HEK293 (cell line): ENCODE measurements around the gene TCIRG1.

ENCODE experiments used
- CTCF ChIA-PET: fragments of 350-600 bp; formaldehyde crosslinking; extraction: SDS; loops from one replicate; lab custom pipeline; 2021; ENCODE audit warnings: antibody characterized with exemption; lab: Yijun Ruan, JAX
- POLR2A ChIA-PET: fragments of 300-600 bp; formaldehyde crosslinking; extraction: SDS; loops from one replicate; lab custom pipeline; 2020; ENCODE audit warnings: antibody characterized with exemption, inconsistent platforms; lab: Yijun Ruan, JAX
- H3K27ac ChIP-seq: fragments of 200-500 bp; sonication (Bioruptor generic); 2 replicates; pipeline ENCODE4 v1.5.1; 2014; ENCODE audit warnings: low read depth, low read length, control low read depth, inconsistent platforms; ENCODE audit errors: extremely low read depth
- H3K36me3 ChIP-seq, 2 experiments: fragments of 200-500 bp in 1 of 2; sonication (Bioruptor generic) in 1 of 2; 1 replicate in 1 of 2; 2 replicates in 1 of 2; pipeline ENCODE4 v1.5.1; 2014 to 2017; ENCODE audit warnings: inconsistent platforms in 2 of 2, low read length in 2 of 2; ENCODE audit not compliant: control insufficient read depth in 2 of 2, insufficient read depth in 1 of 2
- H3K4me1 ChIP-seq: fragments of 200-500 bp; sonication (Bioruptor generic); 2 replicates; pipeline ENCODE4 v1.5.1; 2014; ENCODE audit warnings: mild to moderate bottlenecking, low read length, inconsistent platforms; ENCODE audit not compliant: control insufficient read depth, insufficient read depth
- H3K4me3 ChIP-seq: 2 replicates; pipeline ENCODE4 v1.5.1; 2011; ENCODE audit warnings: low read depth, mild to moderate bottlenecking, control low read depth, low read length, moderate library complexity
- H3K9me3 ChIP-seq: fragments of 200-500 bp; sonication (Bioruptor generic); 2 replicates; pipeline ENCODE4 v1.5.1; 2014; ENCODE audit warnings: low read depth, low read length, inconsistent platforms; ENCODE audit not compliant: control insufficient read depth, insufficient read depth
- FEZF1 ChIP-seq: fragments of 450-650 bp; formaldehyde crosslinking; IDR thresholded peaks from 2 replicates; pipeline ENCODE4 v1.5.1; 2016; ENCODE audit warnings: missing biosample characterization, missing genetic modification characterization
- KLF9 ChIP-seq: fragments of 450-650 bp; formaldehyde crosslinking; IDR thresholded peaks from 2 replicates; pipeline ENCODE4 v1.5.1; 2016; ENCODE audit warnings: missing biosample characterization, missing genetic modification characterization, low read depth
- PRDM2 ChIP-seq: fragments of 450-650 bp; formaldehyde crosslinking; IDR thresholded peaks from 2 replicates; pipeline ENCODE4 v1.5.1; 2016; ENCODE audit warnings: missing biosample characterization, missing genetic modification characterization, borderline replicate concordance
- SCRT2 ChIP-seq: fragments of 450-650 bp; formaldehyde crosslinking; IDR thresholded peaks from 2 replicates; pipeline ENCODE4 v1.5.1; 2016; ENCODE audit warnings: missing biosample characterization, missing genetic modification characterization
- SP2 ChIP-seq: fragments of 450-650 bp; formaldehyde crosslinking; IDR thresholded peaks from 2 replicates; pipeline ENCODE4 v1.5.1; 2016; ENCODE audit warnings: missing biosample characterization, missing genetic modification characterization
- ZBTB48 ChIP-seq: fragments of 450-650 bp; formaldehyde crosslinking; IDR thresholded peaks from 2 replicates; pipeline ENCODE4 v1.5.1; 2016; ENCODE audit warnings: missing biosample characterization, missing genetic modification characterization
- ZFP3 ChIP-seq: fragments of 450-650 bp; formaldehyde crosslinking; IDR thresholded peaks from 2 replicates; pipeline ENCODE4 v1.5.1; 2016; ENCODE audit warnings: low read depth, missing biosample characterization, missing genetic modification characterization
- ZIC2 ChIP-seq: fragments of 450-650 bp; formaldehyde crosslinking; IDR thresholded peaks from 2 replicates; pipeline ENCODE4 v1.5.1; 2016; ENCODE audit warnings: missing biosample characterization, missing genetic modification characterization
- ZNF302 ChIP-seq: fragments of 450-650 bp; formaldehyde crosslinking; IDR thresholded peaks from 2 replicates; pipeline ENCODE4 v1.5.1; 2016; ENCODE audit warnings: missing biosample characterization, missing genetic modification characterization, low read depth
- ZNF513 ChIP-seq: fragments of 450-650 bp; IDR thresholded peaks from 2 replicates; pipeline ENCODE4 v1.5.1; 2018; ENCODE audit warnings: missing biosample characterization, missing genetic modification characterization
- ZNF623 ChIP-seq: fragments of 450-650 bp; formaldehyde crosslinking; IDR thresholded peaks from 2 replicates; pipeline ENCODE4 v1.5.1; 2016; ENCODE audit warnings: missing biosample characterization, missing genetic modification characterization
- ZNF692 ChIP-seq: fragments of 450-650 bp; formaldehyde crosslinking; IDR thresholded peaks from 2 replicates; pipeline ENCODE4 v1.5.1; 2016; ENCODE audit warnings: missing biosample characterization, missing genetic modification characterization
- ZNF791 ChIP-seq: fragments of 450-650 bp; formaldehyde crosslinking; IDR thresholded peaks from 2 replicates; pipeline ENCODE4 v1.5.1; 2016; ENCODE audit warnings: missing biosample characterization, missing genetic modification characterization
- ZNF830 ChIP-seq: fragments of 450-650 bp; IDR thresholded peaks from 2 replicates; pipeline ENCODE4 v1.5.0; 2018; ENCODE audit warnings: missing biosample characterization, missing genetic modification characterization, low read depth, mild to moderate bottlenecking, moderate library complexity
- TF ChIP-seq, protein P1 (sequence below): fragments of 450-650 bp; formaldehyde crosslinking; IDR thresholded peaks from 2 replicates; pipeline ENCODE4 v1.5.1; 2016; ENCODE audit warnings: missing biosample characterization, missing genetic modification characterization
- TF ChIP-seq, protein P2 (sequence below): fragments of 450-650 bp; formaldehyde crosslinking; IDR thresholded peaks from 2 replicates; pipeline ENCODE4 v1.5.1; 2016; ENCODE audit warnings: missing biosample characterization, missing genetic modification characterization

TCIRG1 gene

GRCh38 chr11:68028802-68029545, 9.9 kb upstream of the TCIRG1 start:
- H3K4me1 ChIP-seq: 0 out of 2 replicates have a peak, but pooled peaks cover 2% of the 10 kb centered on the region
- H3K9me3 ChIP-seq: no peaks in the 10 kb centered on the region
- peak overlapping the region; percentile 35; the same call in 1 of the 2 replicates for H3K27ac ChIP-seq
- H3K36me3 ChIP-seq: peaks cover 0 to 40% of the 10 kb centered on the region in 2 experiments; a peak in 1 of 3 replicates
- no peak overlapping the region for H3K4me3 ChIP-seq
- ChIA-PET CTCF (interaction anchor here (0.6 to 0.7 kb wide), 3 partner anchors 18 to 161 kb away, joined by 3 to 4 read pairs (median 3); no protein-coding TSS in a partner anchor), POLR2A (interaction anchor here (0.6 to 1.2 kb wide), 5 partner anchors 9 to 212 kb away, joined by 3 to 5 read pairs (median 4); no protein-coding TSS in a partner anchor)
- TF ChIP-seq ZNF692 (peak; percentile 66), ZIC2 (peak; percentile 19; the same call in 1 of the 2 replicates), ZNF791 (tag by site-specific recombination) (no peak), KLF9 (tag by site-specific recombination) (no peak), ZNF830 (tag by site-specific recombination) (no peak)

GRCh38 chr11:68030318-68031143, 8.3 kb upstream of the TCIRG1 start, which contains the start of gene NDUFS8:
Gene NDUFS8 (plus strand): TSS chr11:68030681. CDS start chr11:68032152, 1,471 bp downstream.
- Histone ChIP-seq H3K4me1 (0 out of 2 replicates have a peak, but pooled peaks cover 2% of the 10 kb centered on the region), H3K36me3 (peaks cover 0 to 40% of the 10 kb centered on the region in 2 experiments; a peak in 2 of 3 replicates), H3K4me3 (peak within 1 kb of the TSS; percentile 95), H3K9me3 (no peaks in the 10 kb centered on the region), H3K27ac (peak within 1 kb of the TSS; percentile 78)
- ChIA-PET POLR2A (interaction anchor here (0.7 to 1.1 kb wide), 2 partner anchors 20 to 873 kb away, joined by 6 to 9 read pairs; partner anchors contain the start of gene ALDH3B1), CTCF (interaction anchor here (0.6 kb wide), 1 partner anchor 1196 kb away, joined by 3 read pairs; no protein-coding TSS in a partner anchor)
- TF ChIP-seq SCRT2 (no peak), ZNF623 (no peak), SP2 (peak; percentile 96), ZBTB48 (tag by site-specific recombination) (0 out of 2 replicates have a peak, but pooled peaks have one; percentile 40), ZNF513 (tag by site-specific recombination) (no peak), FEZF1 (tag by site-specific recombination) (no peak), KLF9 (tag by site-specific recombination) (peak; percentile 54), ZFP3 (tag by site-specific recombination) (no peak), PRDM2 (no peak), ZNF302 (no peak), ZNF692 (peak; percentile 97)
- TF ChIP-seq, protein P1, sequence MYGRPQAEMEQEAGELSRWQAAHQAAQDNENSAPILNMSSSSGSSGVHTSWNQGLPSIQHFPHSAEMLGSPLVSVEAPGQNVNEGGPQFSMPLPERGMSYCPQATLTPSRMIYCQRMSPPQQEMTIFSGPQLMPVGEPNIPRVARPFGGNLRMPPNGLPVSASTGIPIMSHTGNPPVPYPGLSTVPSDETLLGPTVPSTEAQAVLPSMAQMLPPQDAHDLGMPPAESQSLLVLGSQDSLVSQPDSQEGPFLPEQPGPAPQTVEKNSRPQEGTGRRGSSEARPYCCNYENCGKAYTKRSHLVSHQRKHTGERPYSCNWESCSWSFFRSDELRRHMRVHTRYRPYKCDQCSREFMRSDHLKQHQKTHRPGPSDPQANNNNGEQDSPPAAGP (tag by site-specific recombination): no peak
- TF ChIP-seq, protein P2, sequence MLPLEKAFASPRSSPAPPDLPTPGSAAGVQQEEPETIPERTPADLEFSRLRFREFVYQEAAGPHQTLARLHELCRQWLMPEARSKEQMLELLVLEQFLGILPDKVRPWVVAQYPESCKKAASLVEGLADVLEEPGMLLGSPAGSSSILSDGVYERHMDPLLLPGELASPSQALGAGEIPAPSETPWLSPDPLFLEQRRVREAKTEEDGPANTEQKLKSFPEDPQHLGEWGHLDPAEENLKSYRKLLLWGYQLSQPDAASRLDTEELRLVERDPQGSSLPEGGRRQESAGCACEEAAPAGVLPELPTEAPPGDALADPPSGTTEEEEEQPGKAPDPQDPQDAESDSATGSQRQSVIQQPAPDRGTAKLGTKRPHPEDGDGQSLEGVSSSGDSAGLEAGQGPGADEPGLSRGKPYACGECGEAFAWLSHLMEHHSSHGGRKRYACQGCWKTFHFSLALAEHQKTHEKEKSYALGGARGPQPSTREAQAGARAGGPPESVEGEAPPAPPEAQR (tag by site-specific recombination): no peak
